Vagina (tissue), 2 donors: ENCODE data around the gene SUPT20HL2. TPM values are rescaled to one million over a fixed set of nuclear protein-coding genes. Genes with fewer than 3 reads are reported as not detected.

ENCODE experiments used
- DNase-seq, 2 donors: peaks; one replicate each; pipeline ENCODE4 v3.0.0-alpha.2; 2017; ENCODE audit errors: extremely low spot score in 2 of 2
- H3K27ac ChIP-seq: fragments of 200-600 bp; sonication (generic); one replicate; pipeline ENCODE4 v1.5.1; 2019
- H3K27me3 ChIP-seq: fragments of 200-600 bp; sonication (generic); one replicate; pipeline ENCODE4 v1.5.1; 2019
- H3K36me3 ChIP-seq, 2 donors: fragments of 200-600 bp; sonication (generic); one replicate each; pipeline ENCODE4 v1.5.1; 2017 to 2019
- H3K4me1 ChIP-seq: fragments of 200-600 bp; sonication (generic); one replicate; pipeline ENCODE4 v1.5.1; 2019
- H3K4me3 ChIP-seq, 2 donors: fragments of 200-600 bp; sonication (generic); 1 replicate in 1 of 2; 2 replicates in 1 of 2; pipeline ENCODE4 v1.5.1; 2016 to 2019
- H3K9me3 ChIP-seq: fragments of 200-600 bp; sonication (generic); one replicate; pipeline ENCODE4 v1.5.1; 2019
- POLR2A ChIP-seq, 2 donors: fragments of 450-650 bp; IDR thresholded peaks; one replicate each; pipeline ENCODE4 v1.6.1; 2017; ENCODE audit warnings: antibody characterized with exemption in 2 of 2, mild to moderate bottlenecking in 2 of 2, moderate library complexity in 2 of 2
- POLR2AphosphoS5 ChIP-seq, 2 donors: sonication (generic); formaldehyde crosslinking; IDR thresholded peaks; one replicate each; pipeline ENCODE4 v1.9.0; 2017; ENCODE audit warnings: antibody characterized with exemption in 2 of 2, mild to moderate bottlenecking in 2 of 2, low read depth in 1 of 2; ENCODE audit not compliant: insufficient read depth in 1 of 2
- intact Hi-C: fragments of 100-400 bp; cut with DNase I; formaldehyde crosslinking; loops from one replicate; pipeline ENCODE4 v1.15.1; 2023
- total RNA-seq: library from RNA; depleted of rRNA; stranded (reverse); fragments of >200 nt; gene quantifications from one replicate; pipeline ENCODE4 v1.2.3, GENCODE V29; 2016
- TF ChIP-seq, protein P1 (sequence below), 3 experiments: fragments of 450-650 bp in 2 of 3; fragments of 200-600 bp in 1 of 3; sonication (generic) in 1 of 3; IDR thresholded peaks; one replicate each; pipeline ENCODE4 v1.5.1; 2017 to 2019; ENCODE audit warnings: antibody characterized with exemption in 3 of 3, mild to moderate bottlenecking in 2 of 3, moderate library complexity in 2 of 3

Gene SUPT20HL2
- total RNA-seq, 1 donor from 2014 or later, result not detected

GRCh38 chrX:24266996-24267395, 46.9 kb downstream of the SUPT20HL2 start:
- intact Hi-C loops, result no loop called here
- no peaks in the 10 kb centered on the region for H3K4me1 ChIP-seq
- H3K9me3 ChIP-seq, result no peaks in the 10 kb centered on the region
- H3K36me3 ChIP-seq, result no peaks in the 10 kb centered on the region
- DNase-seq, result no peak
- H3K4me3 ChIP-seq, result no peak overlapping the region
- TF ChIP-seq, protein P1, sequence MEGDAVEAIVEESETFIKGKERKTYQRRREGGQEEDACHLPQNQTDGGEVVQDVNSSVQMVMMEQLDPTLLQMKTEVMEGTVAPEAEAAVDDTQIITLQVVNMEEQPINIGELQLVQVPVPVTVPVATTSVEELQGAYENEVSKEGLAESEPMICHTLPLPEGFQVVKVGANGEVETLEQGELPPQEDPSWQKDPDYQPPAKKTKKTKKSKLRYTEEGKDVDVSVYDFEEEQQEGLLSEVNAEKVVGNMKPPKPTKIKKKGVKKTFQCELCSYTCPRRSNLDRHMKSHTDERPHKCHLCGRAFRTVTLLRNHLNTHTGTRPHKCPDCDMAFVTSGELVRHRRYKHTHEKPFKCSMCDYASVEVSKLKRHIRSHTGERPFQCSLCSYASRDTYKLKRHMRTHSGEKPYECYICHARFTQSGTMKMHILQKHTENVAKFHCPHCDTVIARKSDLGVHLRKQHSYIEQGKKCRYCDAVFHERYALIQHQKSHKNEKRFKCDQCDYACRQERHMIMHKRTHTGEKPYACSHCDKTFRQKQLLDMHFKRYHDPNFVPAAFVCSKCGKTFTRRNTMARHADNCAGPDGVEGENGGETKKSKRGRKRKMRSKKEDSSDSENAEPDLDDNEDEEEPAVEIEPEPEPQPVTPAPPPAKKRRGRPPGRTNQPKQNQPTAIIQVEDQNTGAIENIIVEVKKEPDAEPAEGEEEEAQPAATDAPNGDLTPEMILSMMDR (IDR thresholded peaks at IDR 0.05), result no peak
- no peak for TF ChIP-seq POLR2AphosphoS5 (IDR thresholded peaks at IDR 0.05; ENCODE audit: insufficient read depth in 1 of 2, low read depth in 1 of 2)
- TF ChIP-seq POLR2A (IDR thresholded peaks at IDR 0.05), result no peak
- no peak overlapping the region for H3K27ac ChIP-seq
- H3K27me3 ChIP-seq, result no peaks in the 10 kb centered on the region

- no peak for DNase-seq
- Histone ChIP-seq H3K27me3 (no peaks in the 10 kb centered on the region), H3K4me3 (no peak overlapping the region), H3K9me3 (no peaks in the 10 kb centered on the region), H3K4me1 (no peaks in the 10 kb centered on the region), H3K27ac (no peak overlapping the region), H3K36me3 (no peaks in the 10 kb centered on the region)
- TF ChIP-seq, protein P1 (IDR thresholded peaks at IDR 0.05), result no peak
- TF ChIP-seq POLR2AphosphoS5 (IDR thresholded peaks at IDR 0.05; ENCODE audit: insufficient read depth in 1 of 2, low read depth in 1 of 2) (no peak), POLR2A (IDR thresholded peaks at IDR 0.05) (no peak)
- intact Hi-C loops, result no loop called here
Measured at GRCh38 chrX:24264383-24264782, 49.5 kb downstream of the SUPT20HL2 start.

DNA sequence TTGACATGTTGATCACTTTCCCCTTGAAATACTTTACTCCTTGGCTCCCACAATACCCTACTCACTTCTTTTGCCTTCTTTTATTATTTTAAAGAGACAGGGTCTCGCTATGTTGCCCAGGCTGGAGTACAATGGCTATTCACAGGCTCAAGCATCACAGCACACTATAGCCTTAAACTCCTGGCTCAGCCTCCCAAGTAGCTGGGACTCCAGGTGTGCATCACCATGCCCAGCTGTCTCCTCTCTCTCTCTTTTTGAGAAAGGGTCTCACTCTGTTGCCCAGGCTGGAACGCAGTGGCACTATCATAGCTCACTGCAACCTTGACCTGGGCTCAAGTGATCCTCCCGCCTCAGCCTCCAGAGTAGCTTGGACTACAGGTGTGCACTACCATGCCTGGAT, 51.6 kb downstream of the SUPT20HL2 start:
- H3K27ac ChIP-seq, result no peak overlapping the region
- no peaks in the 10 kb centered on the region for H3K27me3 ChIP-seq
- TF ChIP-seq POLR2AphosphoS5 (IDR thresholded peaks at IDR 0.05; ENCODE audit: insufficient read depth in 1 of 2, low read depth in 1 of 2), result no peak
- TF ChIP-seq, protein P1 (IDR thresholded peaks at IDR 0.05), result no peak
- no peak for TF ChIP-seq POLR2A (IDR thresholded peaks at IDR 0.05)
- DNase-seq, result no peak
- H3K4me3 ChIP-seq, result no peak overlapping the region
- H3K36me3 ChIP-seq, result no peaks in the 10 kb centered on the region
- intact Hi-C loops, result no loop called here
- H3K4me1 ChIP-seq, result no peaks in the 10 kb centered on the region
- H3K9me3 ChIP-seq, result no peaks in the 10 kb centered on the region

Other genes with a start within 250 kb of the SUPT20HL2 start
- gene ZFX, start 164.3 kb downstream of the SUPT20HL2 start, total RNA-seq, result 62.4 TPM
- not detected for gene SUPT20HL1, start 46.6 kb upstream of the SUPT20HL2 start, total RNA-seq
- gene PDK3, start 151.2 kb upstream of the SUPT20HL2 start, total RNA-seq, result 23.3 TPM